ENCODE measurements around the gene SSBP3.

DNA sequence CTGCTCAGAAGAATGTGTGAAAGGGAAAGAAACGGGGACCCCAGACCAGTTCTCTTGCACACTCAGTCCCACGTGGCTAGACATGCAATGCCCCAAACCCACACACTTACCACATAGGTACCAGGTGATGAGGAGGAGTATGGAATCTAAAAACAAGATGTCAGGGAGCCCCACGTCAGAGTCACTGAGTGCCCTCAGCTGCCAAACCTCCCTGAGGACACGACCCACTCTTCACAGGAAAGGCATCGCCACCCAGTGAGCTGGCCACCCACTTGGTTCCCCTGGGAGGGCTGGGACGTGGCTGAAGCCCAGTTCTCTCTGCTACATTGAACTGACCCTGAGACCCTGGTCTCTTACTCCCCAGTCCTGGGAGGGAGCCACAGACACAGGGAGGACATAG, 164.8 kb downstream of the SSBP3 start:
- TF ChIP-seq EP300 (IDR thresholded peaks at IDR 0.05; ENCODE audit: borderline replicate concordance in 1 of 2, low read depth in 1 of 2, low read length in 1 of 2) (no peak), EZH2phosphoT487 (IDR thresholded peaks at IDR 0.05; ENCODE audit: borderline replicate concordance, low read depth) (no peak), RFX5 (IDR thresholded peaks at IDR 0.05; ENCODE audit: low read length) (no peak), NFIC (IDR thresholded peaks at IDR 0.05; ENCODE audit: borderline replicate concordance) (no peak), TCF12 (IDR thresholded peaks at IDR 0.05) (no peak), SMC3 (IDR thresholded peaks at IDR 0.05; ENCODE audit: low read depth, low read length) (no peak), MEF2A (IDR thresholded peaks at IDR 0.05; ENCODE audit: borderline replicate concordance, low read depth) (no peak), POLR2AphosphoS5 (IDR thresholded peaks at IDR 0.05; ENCODE audit: low read depth, low read length) (no peak), RCOR1 (IDR thresholded peaks at IDR 0.05; ENCODE audit: low read length) (no peak), FOXM1 (IDR thresholded peaks at IDR 0.05; ENCODE audit: low read depth) (no peak), FOSL2 (IDR thresholded peaks at IDR 0.05; ENCODE audit: borderline replicate concordance, low read depth) (no peak)
- TF ChIP-seq, protein P1, sequence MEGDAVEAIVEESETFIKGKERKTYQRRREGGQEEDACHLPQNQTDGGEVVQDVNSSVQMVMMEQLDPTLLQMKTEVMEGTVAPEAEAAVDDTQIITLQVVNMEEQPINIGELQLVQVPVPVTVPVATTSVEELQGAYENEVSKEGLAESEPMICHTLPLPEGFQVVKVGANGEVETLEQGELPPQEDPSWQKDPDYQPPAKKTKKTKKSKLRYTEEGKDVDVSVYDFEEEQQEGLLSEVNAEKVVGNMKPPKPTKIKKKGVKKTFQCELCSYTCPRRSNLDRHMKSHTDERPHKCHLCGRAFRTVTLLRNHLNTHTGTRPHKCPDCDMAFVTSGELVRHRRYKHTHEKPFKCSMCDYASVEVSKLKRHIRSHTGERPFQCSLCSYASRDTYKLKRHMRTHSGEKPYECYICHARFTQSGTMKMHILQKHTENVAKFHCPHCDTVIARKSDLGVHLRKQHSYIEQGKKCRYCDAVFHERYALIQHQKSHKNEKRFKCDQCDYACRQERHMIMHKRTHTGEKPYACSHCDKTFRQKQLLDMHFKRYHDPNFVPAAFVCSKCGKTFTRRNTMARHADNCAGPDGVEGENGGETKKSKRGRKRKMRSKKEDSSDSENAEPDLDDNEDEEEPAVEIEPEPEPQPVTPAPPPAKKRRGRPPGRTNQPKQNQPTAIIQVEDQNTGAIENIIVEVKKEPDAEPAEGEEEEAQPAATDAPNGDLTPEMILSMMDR (IDR thresholded peaks at IDR 0.05), result no peak
- TF ChIP-seq, protein P2, sequence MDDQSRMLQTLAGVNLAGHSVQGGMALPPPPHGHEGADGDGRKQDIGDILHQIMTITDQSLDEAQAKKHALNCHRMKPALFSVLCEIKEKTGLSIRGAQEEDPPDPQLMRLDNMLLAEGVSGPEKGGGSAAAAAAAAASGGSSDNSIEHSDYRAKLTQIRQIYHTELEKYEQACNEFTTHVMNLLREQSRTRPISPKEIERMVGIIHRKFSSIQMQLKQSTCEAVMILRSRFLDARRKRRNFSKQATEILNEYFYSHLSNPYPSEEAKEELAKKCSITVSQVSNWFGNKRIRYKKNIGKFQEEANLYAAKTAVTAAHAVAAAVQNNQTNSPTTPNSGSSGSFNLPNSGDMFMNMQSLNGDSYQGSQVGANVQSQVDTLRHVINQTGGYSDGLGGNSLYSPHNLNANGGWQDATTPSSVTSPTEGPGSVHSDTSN (IDR thresholded peaks at IDR 0.05), result no peak
- TF ChIP-seq, protein P3, sequence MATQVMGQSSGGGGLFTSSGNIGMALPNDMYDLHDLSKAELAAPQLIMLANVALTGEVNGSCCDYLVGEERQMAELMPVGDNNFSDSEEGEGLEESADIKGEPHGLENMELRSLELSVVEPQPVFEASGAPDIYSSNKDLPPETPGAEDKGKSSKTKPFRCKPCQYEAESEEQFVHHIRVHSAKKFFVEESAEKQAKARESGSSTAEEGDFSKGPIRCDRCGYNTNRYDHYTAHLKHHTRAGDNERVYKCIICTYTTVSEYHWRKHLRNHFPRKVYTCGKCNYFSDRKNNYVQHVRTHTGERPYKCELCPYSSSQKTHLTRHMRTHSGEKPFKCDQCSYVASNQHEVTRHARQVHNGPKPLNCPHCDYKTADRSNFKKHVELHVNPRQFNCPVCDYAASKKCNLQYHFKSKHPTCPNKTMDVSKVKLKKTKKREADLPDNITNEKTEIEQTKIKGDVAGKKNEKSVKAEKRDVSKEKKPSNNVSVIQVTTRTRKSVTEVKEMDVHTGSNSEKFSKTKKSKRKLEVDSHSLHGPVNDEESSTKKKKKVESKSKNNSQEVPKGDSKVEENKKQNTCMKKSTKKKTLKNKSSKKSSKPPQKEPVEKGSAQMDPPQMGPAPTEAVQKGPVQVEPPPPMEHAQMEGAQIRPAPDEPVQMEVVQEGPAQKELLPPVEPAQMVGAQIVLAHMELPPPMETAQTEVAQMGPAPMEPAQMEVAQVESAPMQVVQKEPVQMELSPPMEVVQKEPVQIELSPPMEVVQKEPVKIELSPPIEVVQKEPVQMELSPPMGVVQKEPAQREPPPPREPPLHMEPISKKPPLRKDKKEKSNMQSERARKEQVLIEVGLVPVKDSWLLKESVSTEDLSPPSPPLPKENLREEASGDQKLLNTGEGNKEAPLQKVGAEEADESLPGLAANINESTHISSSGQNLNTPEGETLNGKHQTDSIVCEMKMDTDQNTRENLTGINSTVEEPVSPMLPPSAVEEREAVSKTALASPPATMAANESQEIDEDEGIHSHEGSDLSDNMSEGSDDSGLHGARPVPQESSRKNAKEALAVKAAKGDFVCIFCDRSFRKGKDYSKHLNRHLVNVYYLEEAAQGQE (IDR thresholded peaks at IDR 0.05; ENCODE audit: low read depth, low read length), result no peak
